ENCODE measurements around the gene MAML1.

DNA sequence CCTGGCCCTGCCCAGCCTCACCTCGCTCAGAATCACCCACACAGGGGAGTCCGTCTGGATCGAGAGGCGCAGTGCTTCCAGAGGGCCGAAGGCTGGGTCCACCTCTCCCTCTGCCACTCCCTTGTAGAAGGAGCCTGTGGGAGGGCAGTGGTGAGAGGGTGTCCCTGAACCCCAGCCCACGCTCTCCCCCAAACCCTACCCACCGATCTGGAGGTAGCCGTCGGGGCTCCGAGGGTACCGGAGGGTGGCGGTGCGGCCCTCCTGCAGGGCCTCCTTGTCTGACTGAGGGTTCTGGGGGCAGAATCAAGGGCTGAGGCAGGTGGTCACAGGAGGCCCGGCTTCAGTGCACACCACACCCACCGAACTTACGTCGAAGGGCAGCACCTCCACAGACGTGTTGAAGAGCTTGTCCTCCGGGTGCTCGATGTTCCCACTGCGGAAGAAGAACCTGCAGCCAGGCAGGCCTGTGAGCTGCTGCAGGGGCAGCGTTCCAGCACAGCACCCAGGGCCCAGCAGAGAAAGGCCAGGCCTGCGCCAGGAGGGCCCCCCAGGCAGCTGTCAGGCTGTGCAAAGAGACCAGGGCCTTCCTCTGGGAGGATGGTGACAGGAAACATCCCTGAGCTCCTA lies 65.6 kb downstream of the MAML1 start:
- no peak for TF ChIP-seq POLR2A (IDR thresholded peaks at IDR 0.05; ENCODE audit: low read length)
- no peak for TF ChIP-seq GATA1 (IDR thresholded peaks at IDR 0.05; ENCODE audit: low read depth, low read length)

Measured in erythroblast (primary cell).